DLD1 (cell line): Measurements from ENCODE around the gene HOXA2.

Source experiments
- in situ Hi-C: cut with HindIII; loops from 2 replicates; pipeline ENCODE4 v1.10.0; 2017; ENCODE audit warnings: low sequenced_read_pairs

The HOXA2 gene

DNA sequence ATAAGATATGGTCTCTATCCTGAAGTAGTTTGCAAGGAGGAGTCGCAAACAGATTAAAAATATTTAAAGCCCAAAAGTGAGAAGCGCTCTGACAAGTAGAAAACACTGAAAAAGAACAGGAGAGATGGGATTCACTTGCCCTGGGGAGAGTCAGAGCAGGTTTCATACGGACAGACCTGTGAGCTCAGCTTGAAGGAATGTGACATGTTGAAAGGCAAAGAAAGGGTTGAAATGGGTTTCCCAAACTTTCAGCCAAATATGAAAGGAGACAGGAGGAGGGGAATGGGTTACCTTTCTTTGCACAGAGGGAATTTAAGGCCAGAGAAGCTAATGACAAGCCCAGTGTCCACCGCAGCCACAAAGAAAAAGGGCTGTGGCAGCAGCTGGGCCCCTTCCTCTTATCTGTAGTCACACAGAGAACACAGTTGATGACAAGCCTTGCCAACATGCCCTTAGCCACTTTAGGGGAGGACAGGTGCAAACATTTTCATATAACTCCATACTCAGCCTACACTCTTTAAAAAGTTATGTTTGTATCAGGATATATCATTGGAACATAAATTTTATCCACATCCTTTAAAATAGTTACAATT is 21.5 kb downstream of the HOXA2 start:
- in situ Hi-C loops: no loop called here

DNA sequence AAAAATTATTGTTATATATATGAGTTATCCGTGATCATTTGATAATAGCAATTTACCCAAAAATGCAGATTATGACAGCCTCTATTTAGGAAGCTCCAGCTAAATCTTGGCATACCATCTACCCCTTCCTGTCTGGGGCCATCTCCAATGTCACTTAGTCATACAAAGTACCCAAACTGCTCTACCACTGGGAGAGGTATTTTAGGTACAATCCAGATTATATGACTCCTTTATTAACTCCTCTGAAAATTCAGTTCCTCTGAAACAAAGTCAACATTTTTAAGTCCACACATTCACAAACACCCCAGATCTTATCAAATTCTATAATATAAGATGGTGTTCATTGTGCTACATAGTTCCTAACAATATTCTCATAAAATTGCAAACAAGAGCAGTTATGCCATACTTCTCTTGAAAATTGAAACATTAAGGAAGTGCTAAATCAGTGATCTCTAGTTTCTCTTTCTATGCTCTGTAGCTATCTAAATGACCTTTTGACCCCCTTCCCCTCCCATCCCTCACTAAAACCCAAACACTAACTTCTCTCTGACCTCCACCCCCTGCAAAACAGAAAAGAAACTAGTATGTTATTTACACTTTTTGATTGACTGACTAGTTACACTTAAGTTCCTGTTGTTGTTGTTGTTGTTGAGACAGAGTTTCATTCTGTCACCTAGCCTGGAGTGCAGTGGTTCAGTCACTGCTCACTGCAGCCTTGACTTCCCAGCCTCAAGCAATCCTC is 23.1 kb downstream of the HOXA2 start:
- in situ Hi-C loops: no loop called here

DNA sequence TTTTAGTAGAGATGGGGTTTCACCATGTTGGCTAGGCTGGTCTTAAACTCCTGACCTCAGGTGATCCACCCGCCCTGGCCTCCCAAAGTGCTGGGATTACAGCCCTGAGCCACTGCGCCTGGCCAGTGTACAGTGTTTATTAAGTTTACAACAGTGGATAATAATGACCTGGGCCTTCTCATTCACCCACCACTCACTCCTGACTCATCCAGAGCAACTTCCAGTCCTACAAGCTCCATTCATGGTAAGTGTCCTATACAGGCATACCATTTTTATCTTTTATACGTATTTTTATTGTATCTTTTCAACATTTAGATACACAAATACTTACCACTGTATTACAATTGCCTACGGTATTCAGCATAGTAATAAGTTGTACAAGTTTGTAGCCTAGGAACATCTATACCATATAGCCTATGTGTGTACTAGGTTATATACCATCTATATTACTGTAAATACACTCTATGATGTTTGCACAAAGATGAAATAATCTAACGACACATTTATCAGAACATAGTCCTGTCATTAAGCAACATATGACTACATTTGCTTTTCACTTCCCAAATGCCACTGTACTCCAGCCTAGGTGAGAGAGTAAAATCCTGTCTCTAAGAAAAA is 23.8 kb downstream of the HOXA2 start:
- in situ Hi-C loops: no loop called here

DNA sequence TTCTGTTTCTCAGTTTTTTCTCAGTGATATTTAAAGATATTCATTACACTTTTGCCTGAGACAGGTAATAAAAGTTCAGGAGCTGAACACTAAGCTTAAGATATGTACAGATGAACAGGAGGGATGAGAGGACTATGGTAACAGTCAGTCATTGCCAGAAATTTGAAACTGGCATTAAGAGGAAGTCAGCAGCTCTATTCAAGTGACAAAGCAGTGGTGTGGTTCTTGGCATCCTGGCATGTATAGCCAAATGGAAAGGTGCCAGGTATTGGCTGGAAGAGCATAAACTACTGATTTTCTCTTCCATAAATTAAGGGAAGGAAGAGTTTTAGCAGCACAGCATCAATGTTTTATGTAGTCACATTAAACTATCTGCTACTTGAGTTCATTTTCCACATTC is 29.4 kb downstream of the HOXA2 start:
- in situ Hi-C loops: no loop called here

DNA sequence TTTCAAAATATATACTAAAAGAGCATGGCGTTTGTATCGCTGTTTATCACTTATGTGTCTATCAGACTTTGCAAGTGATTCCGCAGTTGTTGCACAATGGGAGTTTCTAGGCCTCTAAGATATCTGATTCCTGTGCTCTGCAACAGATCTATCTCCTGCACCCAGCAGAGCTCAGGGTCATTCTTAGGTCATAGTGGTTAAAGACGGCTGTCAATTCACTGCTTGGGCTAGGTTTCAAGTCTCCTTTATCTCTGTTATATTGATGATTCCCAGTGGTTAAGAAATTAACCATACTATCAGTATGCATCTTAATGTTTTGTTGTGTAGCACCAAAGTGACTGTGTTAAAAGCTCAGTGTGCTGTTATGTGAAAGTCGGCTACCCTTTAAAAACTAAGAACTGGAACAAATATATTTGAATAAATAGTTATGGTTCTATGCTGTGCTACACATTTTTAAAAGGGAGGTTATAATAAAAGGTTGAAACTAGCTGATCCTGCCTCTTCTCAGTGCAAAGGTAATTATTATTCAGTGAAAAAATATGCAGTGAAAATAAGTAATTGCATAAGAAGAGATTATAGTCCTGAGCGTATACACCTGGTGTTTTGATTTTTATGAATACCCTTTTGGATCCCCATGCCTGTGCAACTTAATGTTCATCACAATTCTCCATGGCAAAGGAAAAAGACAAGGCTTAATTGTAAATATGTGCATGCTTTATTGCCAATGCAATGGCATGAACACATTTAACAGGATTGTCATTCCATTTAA is 30.7 kb downstream of the HOXA2 start:
- in situ Hi-C loops: no loop called here

DNA sequence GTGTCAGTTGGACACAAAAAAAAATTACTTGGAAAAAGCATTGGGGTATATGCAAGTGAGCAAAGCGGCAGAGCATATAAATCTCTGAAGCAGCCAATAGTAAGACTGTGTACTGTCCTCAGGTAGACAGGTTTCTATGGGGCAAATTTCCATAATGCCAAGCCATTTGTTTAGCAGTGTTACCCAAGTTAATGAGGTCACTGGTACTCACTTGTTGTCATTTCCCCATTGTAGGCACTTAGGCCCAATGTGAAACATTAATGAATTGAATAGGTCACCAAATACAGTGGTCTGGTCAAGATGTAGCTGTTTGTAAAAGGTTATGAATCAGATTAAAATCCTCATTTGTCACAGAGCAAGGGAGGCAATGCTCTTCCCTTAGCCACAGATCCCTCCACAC is 34.2 kb downstream of the HOXA2 start:
- in situ Hi-C loops: no loop called here

DNA sequence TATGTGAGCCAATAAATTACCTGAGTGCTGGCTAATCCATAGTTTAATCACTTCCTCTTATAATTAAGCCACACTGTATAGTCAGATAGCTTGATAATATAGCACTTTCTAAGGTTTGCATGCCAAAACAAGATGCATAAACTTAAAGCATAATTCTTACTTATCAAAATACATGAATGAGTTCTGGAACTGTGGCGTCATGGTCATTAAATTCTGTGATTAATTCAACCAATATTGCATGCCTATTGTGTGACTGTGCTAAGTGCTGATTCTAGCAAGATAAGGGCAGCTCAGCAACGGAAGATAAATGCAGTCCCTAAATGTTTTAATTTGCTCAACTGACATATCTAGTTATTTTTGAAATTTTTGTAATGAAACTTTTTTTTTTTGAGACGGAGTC is 36.3 kb downstream of the HOXA2 start:
- in situ Hi-C loops: no loop called here

DNA sequence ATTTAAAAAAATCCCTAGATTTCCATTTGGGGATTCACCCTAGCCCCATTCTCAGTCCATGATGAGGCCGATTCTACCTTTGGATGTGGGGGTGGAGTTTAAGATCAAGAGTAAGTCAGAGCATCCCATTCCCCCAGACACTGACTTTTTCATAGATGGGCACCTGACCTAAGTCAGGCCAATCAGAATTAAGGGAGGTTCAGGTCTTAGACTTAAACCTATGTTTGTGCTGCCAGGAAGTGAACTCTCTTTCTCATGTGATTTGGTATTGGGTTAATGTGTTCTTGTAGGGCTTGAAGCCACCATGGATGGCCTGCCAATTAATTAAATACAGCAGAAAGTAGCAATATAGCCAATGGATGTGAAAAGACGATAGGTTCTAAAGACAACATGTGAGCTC is 36.8 kb downstream of the HOXA2 start:
- in situ Hi-C loops: no loop called here

DNA sequence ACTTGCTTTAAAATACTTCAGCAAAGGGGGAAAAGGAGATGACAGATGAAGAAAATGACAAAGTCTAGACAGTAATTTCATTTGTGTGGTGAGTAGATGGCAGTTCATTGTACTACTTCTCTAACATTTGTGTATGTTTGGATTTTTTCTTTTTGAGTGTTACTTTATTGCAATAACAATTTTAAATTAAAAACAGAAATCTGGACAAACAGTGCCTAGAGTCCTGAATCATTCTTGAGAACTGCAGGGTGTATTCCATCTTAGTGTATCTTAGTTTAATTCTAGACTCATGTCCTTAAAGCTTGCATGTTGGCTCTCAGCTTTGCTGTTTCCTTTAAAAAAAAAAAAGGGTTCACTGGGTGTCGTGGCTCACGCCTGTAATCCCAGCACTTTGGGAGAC is 37.8 kb downstream of the HOXA2 start:
- in situ Hi-C loops: no loop called here

DNA sequence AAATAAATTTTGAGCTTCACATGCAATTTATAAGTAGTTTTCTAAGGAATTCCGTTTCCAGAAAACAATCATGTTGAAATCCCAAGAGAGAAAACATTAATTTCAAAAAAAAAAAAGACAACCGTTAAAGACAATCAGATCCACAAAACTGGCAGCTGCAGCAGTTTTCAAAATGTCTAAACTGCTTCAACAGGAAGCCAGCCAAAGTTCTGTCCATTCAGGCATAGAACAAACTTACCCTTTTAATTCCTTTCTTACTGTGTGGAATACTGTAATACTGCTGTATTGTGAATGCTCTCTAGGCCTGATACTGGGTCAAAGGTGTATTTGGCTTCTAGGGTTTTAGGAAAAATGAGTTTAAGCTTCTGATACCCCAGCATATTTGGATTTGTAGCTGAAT is 38.3 kb downstream of the HOXA2 start:
- in situ Hi-C loops: no loop called here

DNA sequence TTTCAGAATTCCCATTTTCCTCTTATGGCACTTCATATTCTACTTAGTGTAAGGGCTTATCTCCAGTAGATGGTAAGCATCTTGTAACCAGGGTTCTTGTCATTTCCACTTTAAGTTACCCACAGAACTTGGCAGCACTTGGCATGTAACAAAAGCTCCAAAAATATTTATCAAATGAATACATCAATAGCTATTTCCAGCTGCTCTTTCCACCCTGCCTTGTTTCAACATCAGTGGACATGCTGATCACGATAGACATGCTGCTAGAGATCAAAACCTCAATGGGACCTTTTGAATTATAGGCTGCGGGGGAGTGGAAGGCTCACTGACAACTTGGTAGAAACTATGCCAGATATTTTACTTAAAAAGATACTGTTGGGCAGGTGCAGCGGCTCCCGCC is 39.5 kb downstream of the HOXA2 start:
- in situ Hi-C loops: no loop called here

DNA sequence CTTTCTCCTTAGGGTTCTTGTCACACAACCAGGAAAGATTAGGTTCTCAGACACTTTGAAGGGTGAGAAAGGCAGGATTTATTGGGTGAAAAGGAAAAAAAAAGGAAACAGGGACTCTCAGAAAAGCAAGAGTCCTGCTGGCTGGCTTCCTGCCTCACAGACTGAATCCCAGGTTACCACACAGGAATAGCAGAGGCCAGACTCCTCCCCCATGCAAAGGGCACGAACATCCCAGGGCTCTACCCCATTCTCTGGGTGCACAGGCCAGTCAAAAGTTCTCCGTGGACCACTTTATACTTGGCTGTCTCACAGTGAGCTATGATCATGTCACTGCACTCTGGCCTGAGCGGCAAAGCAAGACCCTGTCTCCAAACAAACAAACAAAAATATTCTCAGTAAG is 49.3 kb downstream of the HOXA2 start:
- in situ Hi-C loops: no loop called here

DNA sequence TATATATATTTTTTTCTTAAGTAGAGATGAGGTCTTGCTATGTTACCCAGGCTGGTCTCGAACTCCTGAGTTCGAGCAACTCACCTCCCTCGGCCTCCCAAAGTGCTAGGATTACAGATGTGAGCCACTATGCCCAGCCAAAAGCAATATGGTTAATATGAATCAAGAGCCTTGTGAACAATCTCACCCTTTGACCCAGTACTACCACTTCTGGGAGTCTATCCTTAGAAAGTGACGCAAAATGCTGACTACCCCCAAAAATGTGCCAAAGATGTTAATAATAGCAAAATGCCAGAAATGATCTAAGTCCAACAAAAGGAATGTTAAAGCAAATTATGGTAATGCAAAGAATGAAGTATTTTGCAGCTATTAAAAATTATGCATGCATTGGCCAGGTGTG is 51.0 kb downstream of the HOXA2 start:
- in situ Hi-C loops: no loop called here
